MM.1S (cell line): ENCODE data around the gene ADO.

Experiments used
- DNase-seq: peaks from one replicate; pipeline ENCODE4 v3.0.0-alpha.2; 2015
- H2AFZ ChIP-seq: fragments of 300-600 bp; sonication (generic); 2 replicates; pipeline ENCODE4 v1.6.0; 2016; ENCODE audit warnings: antibody characterized with exemption, low read length
- H3F3A ChIP-seq: fragments of 300-600 bp; sonication (generic); 2 replicates; pipeline ENCODE4 v1.6.1; 2016; ENCODE audit warnings: mild to moderate bottlenecking, antibody characterized with exemption, low read length, moderate library complexity, mixed read lengths; ENCODE audit not compliant: insufficient read depth
- H3K27ac ChIP-seq: fragments of 300-600 bp; sonication (generic); 2 replicates; pipeline ENCODE4 v1.5.1; 2016; ENCODE audit warnings: mild to moderate bottlenecking, low read length
- H3K27me3 ChIP-seq: fragments of 300-600 bp; sonication (generic); replicated peaks from 2 replicates; pipeline ENCODE4 v1.6.0; 2016; ENCODE audit warnings: low read length; ENCODE audit not compliant: insufficient read depth
- H3K36me3 ChIP-seq: fragments of 300-600 bp; sonication (generic); replicated peaks from 2 replicates; pipeline ENCODE4 v1.6.1; 2016; ENCODE audit warnings: mild to moderate bottlenecking, low read length, mixed read lengths; ENCODE audit not compliant: insufficient read depth
- H3K4me1 ChIP-seq: fragments of 300-600 bp; sonication (generic); 2 replicates; pipeline ENCODE4 v1.6.1; 2016; ENCODE audit warnings: low read length, mixed read lengths
- H3K4me2 ChIP-seq: fragments of 300-600 bp; sonication (generic); 2 replicates; pipeline ENCODE4 v1.6.0; 2016; ENCODE audit warnings: low read depth, low read length
- H3K4me3 ChIP-seq: fragments of 300-600 bp; sonication (generic); 2 replicates; pipeline ENCODE4 v1.5.1; 2016; ENCODE audit warnings: low read length, mixed read lengths
- H3K79me2 ChIP-seq: fragments of 300-600 bp; sonication (generic); 2 replicates; pipeline ENCODE4 v1.6.1; 2016; ENCODE audit warnings: mixed run types, low read length, mixed read lengths
- H3K9ac ChIP-seq: fragments of 300-600 bp; sonication (generic); 2 replicates; pipeline ENCODE4 v1.6.1; 2016; ENCODE audit warnings: low read length, mixed read lengths
- H3K9me2 ChIP-seq: fragments of 300-600 bp; sonication (generic); replicated peaks from 2 replicates; pipeline ENCODE4 v1.6.1; 2016; ENCODE audit warnings: mild to moderate bottlenecking, low read length, mixed read lengths; ENCODE audit not compliant: insufficient read depth
- H3K9me3 ChIP-seq: fragments of 300-600 bp; sonication (generic); replicated peaks from 2 replicates; pipeline ENCODE4 v1.6.1; 2016; ENCODE audit warnings: mild to moderate bottlenecking, low read length, mixed read lengths; ENCODE audit not compliant: insufficient read depth
- H4K20me1 ChIP-seq: fragments of 300-600 bp; sonication (generic); 2 replicates; pipeline ENCODE4 v1.6.1; 2016; ENCODE audit warnings: mild to moderate bottlenecking, low read length, moderate library complexity, mixed read lengths; ENCODE audit not compliant: insufficient read depth
- EZH2 ChIP-seq: fragments of 300-600 bp; sonication (generic); optimal IDR thresholded peaks from 2 replicates; pipeline ENCODE3; 2017; ENCODE audit warnings: low read depth, mild to moderate bottlenecking, antibody characterized with exemption, low read length, mixed read lengths
- EZH2phosphoT487 ChIP-seq: fragments of 300-600 bp; sonication (generic); IDR thresholded peaks from 2 replicates; pipeline ENCODE4 v1.6.1; 2018; ENCODE audit warnings: antibody characterized with exemption, low read length
- TF ChIP-seq, protein P1 (sequence below): fragments of 300-600 bp; sonication (generic); IDR thresholded peaks from 2 replicates; pipeline ENCODE4 v1.5.1; 2016; ENCODE audit warnings: antibody characterized with exemption, low read length, mixed read lengths

ADO gene

DNA sequence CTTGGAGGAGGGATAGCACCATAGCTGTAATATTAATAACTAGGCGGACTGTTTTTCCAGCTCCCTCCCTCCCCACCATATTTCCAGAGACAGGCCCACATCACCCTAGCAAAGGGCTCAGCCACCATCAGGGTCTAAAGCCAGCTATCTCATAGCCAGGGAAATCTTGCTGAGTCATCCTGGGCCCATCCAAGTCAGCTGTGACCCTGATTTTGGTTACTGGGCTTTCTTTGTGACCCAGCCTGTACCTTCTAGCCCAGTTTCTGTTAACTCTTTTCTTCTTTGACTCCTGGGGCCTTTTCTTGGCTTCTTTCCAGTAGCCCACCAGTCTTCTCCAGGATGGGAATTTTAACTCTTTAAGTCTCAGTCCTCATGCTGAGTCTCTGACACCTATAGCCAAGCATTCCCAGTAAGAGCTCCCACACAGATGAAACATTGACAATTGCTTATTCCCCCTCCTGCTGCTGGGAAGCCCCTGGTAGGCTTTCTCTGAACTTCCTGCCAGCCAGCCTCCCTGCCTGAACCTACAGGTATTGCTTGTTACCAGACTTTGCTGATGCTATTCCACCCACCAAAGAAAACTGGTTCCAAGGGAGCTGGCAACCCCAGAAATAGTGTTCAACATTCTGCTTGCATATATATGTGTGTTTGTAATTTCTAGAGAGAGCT is 34.8 kb upstream of the ADO start:
- Histone ChIP-seq H3F3A (peaks cover 7% of the 10 kb centered on the region), H3K9ac (no peak overlapping the region), H3K4me1 (peaks cover 32% of the 10 kb centered on the region), H4K20me1 (no peaks in the 10 kb centered on the region), H3K4me3 (no peak overlapping the region), H2AFZ (peak overlapping the region; percentile 47), H3K79me2 (no peaks in the 10 kb centered on the region), H3K27me3 (no peaks in the 10 kb centered on the region), H3K36me3 (no peaks in the 10 kb centered on the region), H3K27ac (peak overlapping the region; percentile 40; the same call in 1 of the 2 replicates), H3K4me2 (peak overlapping the region; percentile 33), H3K9me2 (no peaks in the 10 kb centered on the region), H3K9me3 (no peaks in the 10 kb centered on the region)
- peak; percentile 36 for DNase-seq
- TF ChIP-seq EZH2phosphoT487 (no peak), EZH2 (no peak)
- TF ChIP-seq, protein P1, sequence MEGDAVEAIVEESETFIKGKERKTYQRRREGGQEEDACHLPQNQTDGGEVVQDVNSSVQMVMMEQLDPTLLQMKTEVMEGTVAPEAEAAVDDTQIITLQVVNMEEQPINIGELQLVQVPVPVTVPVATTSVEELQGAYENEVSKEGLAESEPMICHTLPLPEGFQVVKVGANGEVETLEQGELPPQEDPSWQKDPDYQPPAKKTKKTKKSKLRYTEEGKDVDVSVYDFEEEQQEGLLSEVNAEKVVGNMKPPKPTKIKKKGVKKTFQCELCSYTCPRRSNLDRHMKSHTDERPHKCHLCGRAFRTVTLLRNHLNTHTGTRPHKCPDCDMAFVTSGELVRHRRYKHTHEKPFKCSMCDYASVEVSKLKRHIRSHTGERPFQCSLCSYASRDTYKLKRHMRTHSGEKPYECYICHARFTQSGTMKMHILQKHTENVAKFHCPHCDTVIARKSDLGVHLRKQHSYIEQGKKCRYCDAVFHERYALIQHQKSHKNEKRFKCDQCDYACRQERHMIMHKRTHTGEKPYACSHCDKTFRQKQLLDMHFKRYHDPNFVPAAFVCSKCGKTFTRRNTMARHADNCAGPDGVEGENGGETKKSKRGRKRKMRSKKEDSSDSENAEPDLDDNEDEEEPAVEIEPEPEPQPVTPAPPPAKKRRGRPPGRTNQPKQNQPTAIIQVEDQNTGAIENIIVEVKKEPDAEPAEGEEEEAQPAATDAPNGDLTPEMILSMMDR, result no peak

DNA sequence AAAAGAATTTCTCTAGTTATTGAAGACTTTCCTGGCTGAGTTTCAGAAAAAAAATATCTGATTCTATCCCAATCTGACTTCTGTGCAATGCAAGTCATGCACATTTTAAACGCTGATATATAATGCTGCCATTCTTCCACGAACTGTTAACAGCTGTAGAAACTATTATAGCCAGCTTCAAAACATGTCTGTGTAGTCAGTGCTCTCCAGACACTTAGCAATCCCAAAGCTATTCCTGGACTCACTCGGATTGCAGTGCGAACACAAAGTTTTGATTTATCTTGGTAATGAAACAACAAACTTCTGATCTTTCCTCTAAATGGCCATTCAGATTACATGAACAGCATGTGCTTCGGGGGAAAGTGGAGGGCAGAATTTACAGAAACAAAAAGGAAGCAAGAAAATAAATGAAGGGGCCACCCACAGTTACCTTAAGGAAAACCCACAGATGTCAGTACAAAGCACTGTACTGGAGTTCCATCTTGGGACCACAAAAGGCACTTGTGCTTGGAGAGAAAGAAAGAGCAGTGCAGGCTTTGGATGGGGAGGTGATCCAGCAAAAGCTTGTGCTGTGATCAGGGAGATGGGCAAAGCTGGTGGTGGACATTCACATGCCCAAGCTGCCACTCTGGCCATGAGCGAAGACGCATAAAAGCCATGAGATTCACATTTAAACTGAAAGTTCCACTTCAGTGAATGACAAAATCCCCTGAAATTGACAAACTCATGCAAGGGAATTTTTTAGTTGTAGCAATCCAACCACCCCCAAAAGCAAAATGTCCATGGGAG is 32.1 kb upstream of the ADO start:
- Histone ChIP-seq H3K9ac (no peak overlapping the region), H3K4me2 (no peak overlapping the region), H3K9me2 (no peaks in the 10 kb centered on the region), H3F3A (peaks cover 7% of the 10 kb centered on the region), H3K9me3 (no peaks in the 10 kb centered on the region), H3K4me1 (peaks cover 27% of the 10 kb centered on the region), H2AFZ (no peak overlapping the region), H3K79me2 (no peaks in the 10 kb centered on the region), H3K4me3 (no peak overlapping the region), H3K27me3 (no peaks in the 10 kb centered on the region), H3K36me3 (no peaks in the 10 kb centered on the region), H3K27ac (no peak overlapping the region), H4K20me1 (no peaks in the 10 kb centered on the region)
- DNase-seq, result no peak
- TF ChIP-seq EZH2 (no peak), EZH2phosphoT487 (no peak)
- TF ChIP-seq, protein P1, result no peak

DNA sequence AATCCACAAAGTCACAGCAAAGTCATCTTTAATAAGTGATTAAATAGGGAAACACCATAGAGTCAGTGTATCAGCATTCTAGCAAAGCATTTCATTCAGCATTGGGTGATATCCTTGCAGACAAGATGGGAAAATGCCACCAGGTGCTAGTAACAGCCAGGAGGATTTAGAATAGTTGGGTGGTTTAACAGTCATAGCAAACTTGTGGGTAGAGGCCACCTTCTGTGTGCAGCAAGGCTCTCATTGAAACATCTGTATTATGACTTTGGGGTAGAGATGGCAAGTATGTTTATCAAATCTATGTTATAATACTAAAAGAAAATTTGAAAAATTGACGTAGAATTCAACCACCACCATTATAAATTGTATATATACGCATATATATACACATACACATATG is 26.4 kb upstream of the ADO start:
- H3K9me3 ChIP-seq, result no peaks in the 10 kb centered on the region
- H3K36me3 ChIP-seq, result no peaks in the 10 kb centered on the region
- peaks cover 36% of the 10 kb centered on the region for H3K4me1 ChIP-seq
- no peak overlapping the region for H3K4me3 ChIP-seq
- peak; percentile 15 for DNase-seq
- H3K9ac ChIP-seq, result no peak overlapping the region
- no peaks in the 10 kb centered on the region for H3K9me2 ChIP-seq
- H3K79me2 ChIP-seq, result no peaks in the 10 kb centered on the region
- H3K27me3 ChIP-seq, result no peaks in the 10 kb centered on the region
- H2AFZ ChIP-seq, result no peak overlapping the region
- no peaks in the 10 kb centered on the region for H4K20me1 ChIP-seq
- H3K4me2 ChIP-seq, result no peak overlapping the region
- TF ChIP-seq EZH2 (no peak), EZH2phosphoT487 (no peak)
- TF ChIP-seq, protein P1, result no peak
- H3K27ac ChIP-seq, result no peak overlapping the region; the same call in 1 of the 2 replicates
- peaks cover 11% of the 10 kb centered on the region for H3F3A ChIP-seq
